ENCODE results near the gene OR2AG2.
"Not testable (repeated sequence)": the region's sequence is repeated elsewhere in the genome, so short reads cannot be mapped to it uniquely, and the experiment has no call there.

OR2AG2 gene

GRCh38 chr11:6771926-6772893 lies at the start of gene OR2AG2:
Gene OR2AG2 (minus strand): TSS chr11:6771976. CDS start chr11:6768957, 3,019 bp downstream.
- DNase-seq, result no peak

GRCh38 chr11:6818967-6819366 lies 47.2 kb upstream of the OR2AG2 start:
- no peak for DNase-seq

GRCh38 chr11:6817694-6818093 lies 45.9 kb upstream of the OR2AG2 start:
- DNase-seq, result no peak

GRCh38 chr11:6813656-6814055 lies 41.9 kb upstream of the OR2AG2 start:
- no peak for DNase-seq

- no peak for DNase-seq
Measured at GRCh38 chr11:6812390-6813005, 40.7 kb upstream of the OR2AG2 start.

GRCh38 chr11:6801075-6801474 lies 29.3 kb upstream of the OR2AG2 start:
- not testable (repeated sequence) for DNase-seq

GRCh38 chr11:6799402-6799801 lies 27.6 kb upstream of the OR2AG2 start, which contains the start of gene OR6A2:
Gene OR6A2 (minus strand): TSS chr11:6799689. CDS start chr11:6795708, 3,981 bp downstream.
- DNase-seq, result no peak

- no peak for DNase-seq
Measured at GRCh38 chr11:6794639-6795038, 22.9 kb upstream of the OR2AG2 start.

- DNase-seq, result no peak
Measured at GRCh38 chr11:6790546-6790945, 18.8 kb upstream of the OR2AG2 start.

GRCh38 chr11:6782720-6783119 lies 10.9 kb upstream of the OR2AG2 start, which contains the start of gene OR2AG1:
Gene OR2AG1 (plus strand): TSS chr11:6783020. CDS start chr11:6785038, 2,018 bp downstream.
- DNase-seq, result no peak

- no peak for DNase-seq
Measured at GRCh38 chr11:6780829-6781228, 9.1 kb upstream of the OR2AG2 start.

- no peak for DNase-seq
Measured at GRCh38 chr11:6778518-6778917, 6.7 kb upstream of the OR2AG2 start.

- DNase-seq, result no peak
Measured at GRCh38 chr11:6757373-6757967, 14.3 kb downstream of the OR2AG2 start.

- no peak for DNase-seq
Measured at GRCh38 chr11:6755953-6756347, 15.8 kb downstream of the OR2AG2 start.

GRCh38 chr11:6755303-6755952 lies 16.3 kb downstream of the OR2AG2 start:
- no peak for DNase-seq

- no peak for DNase-seq
Measured at GRCh38 chr11:6747097-6747668, 24.6 kb downstream of the OR2AG2 start.

- no peak for DNase-seq
Measured at GRCh38 chr11:6746626-6747025, 25.1 kb downstream of the OR2AG2 start.

- DNase-seq, result no peak
Measured at GRCh38 chr11:6746086-6746618, 25.6 kb downstream of the OR2AG2 start.

- DNase-seq, result no peak
Measured at GRCh38 chr11:6745465-6746015, 26.2 kb downstream of the OR2AG2 start.

- DNase-seq, result no peak
Measured at GRCh38 chr11:6745018-6745417, 26.8 kb downstream of the OR2AG2 start.

GRCh38 chr11:6742260-6742659 lies 29.5 kb downstream of the OR2AG2 start:
- DNase-seq, result no peak

- no peak for DNase-seq
Measured at GRCh38 chr11:6738590-6738989, 33.2 kb downstream of the OR2AG2 start.

All from NCI-H2171 (cell line).